GM19468 (cell line): Measurements from ENCODE around the gene EPS15.

Source experiments
- ATAC-seq: cut with Tn5 transposase; IDR thresholded peaks from one replicate; pipeline ENCODE4 v1.9.1; 2021; ENCODE audit warnings: mild to moderate bottlenecking, moderate library complexity, moderate number of reproducible peaks; ENCODE audit not compliant: unreplicated experiment; ENCODE audit errors: extremely low read depth

EPS15 gene

GRCh38 chr1:51516649-51517158 is 2.4 kb downstream of the EPS15 start:
- no peak for ATAC-seq

- no peak for ATAC-seq
These were observed 3.0 kb downstream of the EPS15 start for GRCh38 chr1:51515982-51516648.

- no peak for ATAC-seq
These were observed 3.6 kb downstream of the EPS15 start for GRCh38 chr1:51515312-51515960.

- no peak for ATAC-seq
These were observed 4.3 kb downstream of the EPS15 start for GRCh38 chr1:51514733-51515132.

- no peak for ATAC-seq
These were observed 6.5 kb downstream of the EPS15 start for GRCh38 chr1:51512606-51513005.

- ATAC-seq: no peak
These were observed 6.9 kb downstream of the EPS15 start for GRCh38 chr1:51512120-51512519.

GRCh38 chr1:51509773-51510172 is 9.3 kb downstream of the EPS15 start:
- ATAC-seq: no peak

- no peak for ATAC-seq
These were observed 12.5 kb downstream of the EPS15 start for GRCh38 chr1:51506537-51506936.

GRCh38 chr1:51504806-51505525 is 14.1 kb downstream of the EPS15 start:
- peak; percentile 34 for ATAC-seq

- peak; percentile 25 for ATAC-seq
These were observed 17.8 kb downstream of the EPS15 start for GRCh38 chr1:51501218-51501630.

GRCh38 chr1:51499694-51500093 is 19.4 kb downstream of the EPS15 start:
- no peak for ATAC-seq

GRCh38 chr1:51498924-51499323 is 20.1 kb downstream of the EPS15 start:
- no peak for ATAC-seq

GRCh38 chr1:51497340-51497739 is 21.7 kb downstream of the EPS15 start:
- ATAC-seq: no peak

GRCh38 chr1:51494138-51494830 is 24.8 kb downstream of the EPS15 start:
- ATAC-seq: no peak

GRCh38 chr1:51491166-51491981 is 27.7 kb downstream of the EPS15 start:
- ATAC-seq: peak; percentile 33

GRCh38 chr1:51489472-51489871 is 29.6 kb downstream of the EPS15 start:
- ATAC-seq: no peak

GRCh38 chr1:51488372-51489050 is 30.6 kb downstream of the EPS15 start:
- no peak for ATAC-seq

- ATAC-seq: no peak
These were observed 31.4 kb downstream of the EPS15 start for GRCh38 chr1:51487628-51488027.

- ATAC-seq: no peak
These were observed 34.5 kb downstream of the EPS15 start for GRCh38 chr1:51484591-51484990.
